Measurements from ENCODE around the gene STAB1.

The STAB1 gene

GRCh38 chr3:52536369-52537164 is 41.4 kb downstream of the STAB1 start, which contains the start of gene UQCC5:
UQCC5 (plus strand) TSS chr3:52536605; CDS start chr3:52536756, 151 bp downstream.
- DNase-seq: peak; percentile 76

- no peak for DNase-seq
These were observed 42.1 kb downstream of the STAB1 start for GRCh38 chr3:52537165-52537620.

GRCh38 chr3:52537726-52538421 is 42.7 kb downstream of the STAB1 start:
- no peak for DNase-seq

- no peak for DNase-seq
These were observed 44.0 kb downstream of the STAB1 start for GRCh38 chr3:52539010-52539653.

GRCh38 chr3:52541050-52541449 is 45.9 kb downstream of the STAB1 start:
- DNase-seq: no peak

- DNase-seq: no peak
These were observed 49.8 kb downstream of the STAB1 start for GRCh38 chr3:52544937-52545336.

- DNase-seq: no peak
These were observed 51.2 kb downstream of the STAB1 start for GRCh38 chr3:52546111-52546901.

GRCh38 chr3:52547143-52547542 is 52.0 kb downstream of the STAB1 start:
- DNase-seq: no peak

GRCh38 chr3:52551118-52551517 is 56.0 kb downstream of the STAB1 start:
- no peak for DNase-seq

GRCh38 chr3:52552089-52552488 is 57.0 kb downstream of the STAB1 start:
- DNase-seq: no peak

GRCh38 chr3:52554026-52554755 is 59.1 kb downstream of the STAB1 start:
- DNase-seq: no peak

GRCh38 chr3:52555056-52555455 is 59.9 kb downstream of the STAB1 start:
- no peak for DNase-seq

GRCh38 chr3:52557011-52557960 is 62.1 kb downstream of the STAB1 start:
- no peak for DNase-seq

- no peak for DNase-seq
These were observed 63.3 kb downstream of the STAB1 start for GRCh38 chr3:52558436-52558835.

GRCh38 chr3:52561028-52561747 is 66.0 kb downstream of the STAB1 start:
- DNase-seq: no peak

GRCh38 chr3:52563984-52564383 is 68.8 kb downstream of the STAB1 start:
- no peak for DNase-seq

GRCh38 chr3:52568069-52568468 is 72.9 kb downstream of the STAB1 start:
- no peak for DNase-seq

GRCh38 chr3:52570076-52570475 is 74.9 kb downstream of the STAB1 start:
- DNase-seq: no peak

GRCh38 chr3:52572221-52572620 is 77.1 kb downstream of the STAB1 start:
- DNase-seq: no peak

Measured in NCI-H1417 treated with DMSO at 0.1 percent for 48 hours (cell line).